ENCODE results near the gene DDIT3. TPM values are rescaled to one million over a fixed set of nuclear protein-coding genes. Genes with fewer than 3 reads are reported as not detected.

Gene DDIT3
- total RNA-seq, 1 donor from 2014 or later, result 42.6 TPM

GRCh38 chr12:57534250-57534649, 13.9 kb upstream of the DDIT3 start:
- H2AFZ ChIP-seq (ENCODE audit: low read depth, low read length), result no peak overlapping the region
- Mint-ChIP-seq H3K4me1 (ENCODE audit: low read depth, unreplicated experiment) (peaks cover 2% of the 10 kb centered on the region), H3K27me3 (ENCODE audit: low read depth, unreplicated experiment) (no peaks in the 10 kb centered on the region), H3K9me3 (ENCODE audit: unreplicated experiment) (no peaks in the 10 kb centered on the region), H3K27ac (ENCODE audit: unreplicated experiment) (no peak overlapping the region), H3K36me3 (ENCODE audit: low read depth, unreplicated experiment) (peaks cover 31% of the 10 kb centered on the region), H3K4me3 (ENCODE audit: unreplicated experiment) (no peak overlapping the region)
- peaks cover 10% of the 10 kb centered on the region for H3K79me2 ChIP-seq (ENCODE audit: insufficient read depth, low read length)
- H4K20me1 ChIP-seq (ENCODE audit: insufficient read depth, low read length), result peaks cover 54% of the 10 kb centered on the region
- no peaks in the 10 kb centered on the region for H3K27me3 ChIP-seq (ENCODE audit: insufficient read depth, low read length)
- no peak overlapping the region for H3K9ac ChIP-seq (ENCODE audit: low read length)
- H3K36me3 ChIP-seq (ENCODE audit: insufficient read depth, low read length), result peaks cover 66% of the 10 kb centered on the region
- TF ChIP-seq EZH2 (IDR thresholded peaks at IDR 0.05; ENCODE audit: insufficient read depth, low read length), result no peak
- no peak for TF ChIP-seq CTCF (IDR thresholded peaks at IDR 0.05; ENCODE audit: insufficient read depth, low read depth, low read length)
- H3K4me1 ChIP-seq (ENCODE audit: insufficient read depth, low read length), result no peaks in the 10 kb centered on the region
- FAIRE-seq (no peak), DNase-seq (ENCODE audit: low read depth) (no peak)
- H3K27ac ChIP-seq (ENCODE audit: low read depth, low read length), result no peak overlapping the region
- no peak overlapping the region for H3K4me2 ChIP-seq (ENCODE audit: low read length)
- no peaks in the 10 kb centered on the region for H3K9me3 ChIP-seq (ENCODE audit: insufficient read depth, low read depth, low read length)
- H3K4me3 ChIP-seq (ENCODE audit: insufficient read depth, low read depth, low read length), result no peak overlapping the region

GRCh38 chr12:57533108-57533507, 12.8 kb upstream of the DDIT3 start:
- no peak for TF ChIP-seq CTCF (IDR thresholded peaks at IDR 0.05; ENCODE audit: insufficient read depth, low read depth, low read length)
- no peak for TF ChIP-seq EZH2 (IDR thresholded peaks at IDR 0.05; ENCODE audit: insufficient read depth, low read length)
- Mint-ChIP-seq H3K9me3 (ENCODE audit: unreplicated experiment) (no peaks in the 10 kb centered on the region), H3K4me1 (ENCODE audit: low read depth, unreplicated experiment) (peaks cover 2% of the 10 kb centered on the region), H3K36me3 (ENCODE audit: low read depth, unreplicated experiment) (peaks cover 28% of the 10 kb centered on the region), H3K4me3 (ENCODE audit: unreplicated experiment) (no peak overlapping the region), H3K27ac (ENCODE audit: unreplicated experiment) (no peak overlapping the region), H3K27me3 (ENCODE audit: low read depth, unreplicated experiment) (no peaks in the 10 kb centered on the region)
- no peaks in the 10 kb centered on the region for H3K27me3 ChIP-seq (ENCODE audit: insufficient read depth, low read length)
- no peak overlapping the region for H3K4me2 ChIP-seq (ENCODE audit: low read length)
- FAIRE-seq, result no peak
- H3K79me2 ChIP-seq (ENCODE audit: insufficient read depth, low read length), result peaks cover 6% of the 10 kb centered on the region
- DNase-seq (ENCODE audit: low read depth), result no peak
- H3K27ac ChIP-seq (ENCODE audit: low read depth, low read length), result no peak overlapping the region
- H3K4me1 ChIP-seq (ENCODE audit: insufficient read depth, low read length), result no peaks in the 10 kb centered on the region
- no peak overlapping the region for H3K4me3 ChIP-seq (ENCODE audit: insufficient read depth, low read depth, low read length)
- peaks cover 56% of the 10 kb centered on the region for H4K20me1 ChIP-seq (ENCODE audit: insufficient read depth, low read length)
- H3K36me3 ChIP-seq (ENCODE audit: insufficient read depth, low read length), result peaks cover 69% of the 10 kb centered on the region
- H2AFZ ChIP-seq (ENCODE audit: low read depth, low read length), result no peak overlapping the region
- H3K9ac ChIP-seq (ENCODE audit: low read length), result no peak overlapping the region
- no peaks in the 10 kb centered on the region for H3K9me3 ChIP-seq (ENCODE audit: insufficient read depth, low read depth, low read length)

GRCh38 chr12:57531836-57532235, 11.5 kb upstream of the DDIT3 start:
- DNase-seq (ENCODE audit: low read depth) (no peak), FAIRE-seq (no peak)
- Mint-ChIP-seq H3K36me3 (ENCODE audit: low read depth, unreplicated experiment) (peaks cover 28% of the 10 kb centered on the region), H3K4me3 (ENCODE audit: unreplicated experiment) (no peak overlapping the region), H3K4me1 (ENCODE audit: low read depth, unreplicated experiment) (peaks cover 6% of the 10 kb centered on the region), H3K9me3 (ENCODE audit: unreplicated experiment) (no peaks in the 10 kb centered on the region), H3K27ac (ENCODE audit: unreplicated experiment) (no peak overlapping the region), H3K27me3 (ENCODE audit: low read depth, unreplicated experiment) (no peaks in the 10 kb centered on the region)
- H4K20me1 ChIP-seq (ENCODE audit: insufficient read depth, low read length), result peaks cover 52% of the 10 kb centered on the region
- H3K79me2 ChIP-seq (ENCODE audit: insufficient read depth, low read length), result peaks cover 6% of the 10 kb centered on the region
- no peaks in the 10 kb centered on the region for H3K27me3 ChIP-seq (ENCODE audit: insufficient read depth, low read length)
- no peak overlapping the region for H3K27ac ChIP-seq (ENCODE audit: low read depth, low read length)
- no peak overlapping the region for H2AFZ ChIP-seq (ENCODE audit: low read depth, low read length)
- H3K4me3 ChIP-seq (ENCODE audit: insufficient read depth, low read depth, low read length), result no peak overlapping the region
- H3K4me1 ChIP-seq (ENCODE audit: insufficient read depth, low read length), result no peaks in the 10 kb centered on the region
- no peak overlapping the region for H3K4me2 ChIP-seq (ENCODE audit: low read length)
- peaks cover 72% of the 10 kb centered on the region for H3K36me3 ChIP-seq (ENCODE audit: insufficient read depth, low read length)
- TF ChIP-seq EZH2 (IDR thresholded peaks at IDR 0.05; ENCODE audit: insufficient read depth, low read length) (no peak), CTCF (IDR thresholded peaks at IDR 0.05; ENCODE audit: insufficient read depth, low read depth, low read length) (no peak)
- no peak overlapping the region for H3K9ac ChIP-seq (ENCODE audit: low read length)
- no peaks in the 10 kb centered on the region for H3K9me3 ChIP-seq (ENCODE audit: insufficient read depth, low read depth, low read length)

Measured in astrocyte (in vitro differentiated cells and primary cell).